Activated CD8-positive, alpha-beta memory T cell treated with anti-CD3 and anti-CD28 coated beads, Interleukin-2, amount 10 ng/mL, durations not matched to agents 7 days and 5 days (primary cell): ENCODE measurements around the gene TIMM44. TPM values are rescaled to one million over a fixed set of nuclear protein-coding genes. Genes with fewer than 3 reads are reported as not detected.
"Not testable (repeated sequence)": the region's sequence is repeated elsewhere in the genome, so short reads cannot be mapped to it uniquely, and the experiment has no call there.

Experiments
- ATAC-seq: fragments of 150-1000 bp; cut with Tn5 transposase; one replicate; pipeline ENCODE4 v1.10.0; 2021; ENCODE audit warnings: moderate library complexity
- CTCF ChIA-PET: fragments of 350-600 bp; sonication (Branson Sonifier 250); formaldehyde crosslinking; loops from one replicate; lab custom pipeline; 2021; ENCODE audit warnings: antibody characterized with exemption; lab: Charles Lee
- DNase-seq: peaks from one replicate; pipeline ENCODE4 v3.0.0-alpha.2; 2020
- H3K27ac Mint-ChIP-seq: one replicate; pipeline ENCODE4 v1.8.0; 2021; ENCODE audit warnings: mild to moderate bottlenecking, mixed read lengths
- H3K27me3 Mint-ChIP-seq: one replicate; pipeline ENCODE4 v1.8.0; 2021; ENCODE audit warnings: mixed read lengths
- H3K36me3 Mint-ChIP-seq: one replicate; pipeline ENCODE4 v1.8.0; 2021; ENCODE audit warnings: mild to moderate bottlenecking, mixed read lengths
- H3K4me1 Mint-ChIP-seq: one replicate; pipeline ENCODE4 v1.8.0; 2021; ENCODE audit warnings: mixed read lengths
- H3K4me3 Mint-ChIP-seq: one replicate; pipeline ENCODE4 v1.8.0; 2021; ENCODE audit warnings: mild to moderate bottlenecking, moderate library complexity, mixed read lengths
- H3K9me3 Mint-ChIP-seq: one replicate; pipeline ENCODE4 v1.8.0; 2022; ENCODE audit warnings: low read depth, mixed read lengths
- total RNA-seq, 2 experiments: library from RNA; stranded (reverse); gene quantifications; one replicate each; pipeline ENCODE4 v1.2.3, GENCODE V29; 2021

TIMM44 gene
- total RNA-seq, 2 experiments from 2014 or later: 63.7 to 76.4 TPM

DNA sequence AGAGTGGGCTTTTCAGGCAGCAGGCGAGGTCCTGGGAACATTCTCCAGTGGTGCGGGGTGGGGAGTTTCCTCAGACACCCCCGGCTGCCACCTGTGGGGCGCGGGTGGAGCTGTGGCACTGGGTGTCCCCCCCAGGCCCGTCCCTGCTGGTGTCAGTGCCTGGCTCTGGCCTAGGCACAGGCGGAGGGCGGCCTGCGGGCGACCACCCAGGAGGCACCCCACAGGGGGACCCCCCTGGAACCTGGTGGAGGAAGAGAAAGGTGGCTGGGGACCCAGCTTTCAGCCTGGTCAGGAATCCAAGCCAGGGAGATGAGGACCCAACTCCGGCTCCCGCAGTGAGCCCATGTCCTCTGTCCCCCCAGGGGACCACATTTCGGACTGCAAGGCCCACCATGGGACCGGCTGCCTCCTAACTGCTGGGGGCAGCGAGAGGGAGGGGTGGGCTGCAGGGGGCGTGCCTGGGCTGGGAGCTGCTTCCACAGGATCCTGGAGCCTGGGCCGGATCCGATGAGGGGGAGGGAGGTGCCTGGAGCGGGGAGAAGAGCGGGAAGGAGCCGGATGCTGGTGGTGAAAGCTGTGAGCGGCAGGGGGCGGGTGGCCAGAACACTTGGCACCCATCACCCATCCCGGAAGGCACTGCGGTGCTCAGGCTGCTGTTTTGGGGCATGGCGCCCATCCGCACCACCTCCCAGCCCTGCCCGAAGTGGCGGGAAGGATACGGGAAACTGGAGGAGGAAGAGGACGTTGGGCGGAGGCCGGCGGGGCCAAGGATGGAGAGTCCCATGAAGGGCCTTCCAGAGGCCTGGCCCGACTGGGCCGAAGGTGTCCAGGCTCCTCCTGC is 12.0 kb downstream of the TIMM44 start:
- Mint-ChIP-seq H3K27me3 (no peaks in the 10 kb centered on the region), H3K4me1 (peaks cover 4% of the 10 kb centered on the region), H3K36me3 (peaks cover 9% of the 10 kb centered on the region), H3K27ac (no peak overlapping the region), H3K9me3 (no peaks in the 10 kb centered on the region), H3K4me3 (no peak overlapping the region)
- ATAC-seq (no peak), DNase-seq (no peak)
- CTCF ChIA-PET: interaction anchor here (2.3 to 3.7 kb wide), 4 partner anchors 11 to 71 kb away, joined by 8 to 40 read pairs (median 11); partner anchors contain the start of genes MAP2K7, SNAPC2 and TIMM44

DNA sequence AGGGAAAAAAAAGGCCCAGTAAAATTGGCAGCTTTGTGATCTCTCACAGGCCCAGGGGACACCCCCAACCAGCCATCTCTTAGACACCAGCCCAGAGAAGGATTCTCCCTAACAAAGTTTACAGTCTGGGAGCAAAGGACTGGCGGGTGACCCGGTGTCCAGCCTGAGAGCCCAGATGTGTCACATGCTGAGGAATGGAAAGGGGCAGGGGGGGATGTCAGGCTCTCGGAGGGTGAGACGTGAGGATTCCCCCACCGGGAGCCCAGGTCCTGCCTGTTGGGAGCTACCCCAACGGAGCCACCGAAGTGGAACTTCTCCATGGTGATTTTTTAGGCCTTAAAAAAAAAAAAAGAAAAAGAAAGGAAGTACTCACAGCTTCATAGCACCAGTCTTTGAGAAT is 12.7 kb downstream of the TIMM44 start:
- Mint-ChIP-seq H3K4me3 (no peak overlapping the region), H3K27ac (no peak overlapping the region), H3K9me3 (no peaks in the 10 kb centered on the region), H3K4me1 (peaks cover 7% of the 10 kb centered on the region), H3K36me3 (peaks cover 9% of the 10 kb centered on the region), H3K27me3 (no peaks in the 10 kb centered on the region)
- ATAC-seq (no peak), DNase-seq (no peak)
- CTCF ChIA-PET: interaction anchor here (2.3 to 3.7 kb wide), 4 partner anchors 10 to 72 kb away, joined by 8 to 40 read pairs (median 11); partner anchors contain the start of genes MAP2K7, SNAPC2 and TIMM44

DNA sequence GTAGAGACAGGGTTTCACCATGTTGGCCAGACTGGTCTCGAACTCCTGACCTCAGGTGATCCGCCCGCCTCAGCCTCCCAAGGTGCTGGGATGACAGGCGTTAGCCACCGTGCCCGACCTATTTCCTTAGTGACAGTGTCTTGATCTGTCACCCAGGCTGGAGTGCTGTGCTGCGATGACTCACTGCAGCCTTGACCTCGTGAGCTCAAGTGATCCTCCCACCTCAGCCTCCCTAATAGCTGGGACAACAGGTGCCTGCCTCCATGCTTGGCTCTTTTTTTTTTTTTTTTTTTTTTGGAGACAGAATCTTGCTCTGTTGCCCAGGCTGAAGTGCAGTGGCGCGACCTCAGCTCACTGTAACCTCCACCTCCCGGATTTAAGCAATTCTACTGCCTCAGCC is 13.4 kb downstream of the TIMM44 start:
- not testable (repeated sequence) for DNase-seq, H3K36me3 Mint-ChIP-seq, H3K27ac Mint-ChIP-seq, ATAC-seq, H3K9me3 Mint-ChIP-seq, H3K4me1 Mint-ChIP-seq, H3K4me3 Mint-ChIP-seq, H3K27me3 Mint-ChIP-seq
- CTCF ChIA-PET: interaction anchor here (2.3 to 3.7 kb wide), 4 partner anchors 10 to 73 kb away, joined by 8 to 40 read pairs (median 11); partner anchors contain the start of genes MAP2K7, SNAPC2 and TIMM44

DNA sequence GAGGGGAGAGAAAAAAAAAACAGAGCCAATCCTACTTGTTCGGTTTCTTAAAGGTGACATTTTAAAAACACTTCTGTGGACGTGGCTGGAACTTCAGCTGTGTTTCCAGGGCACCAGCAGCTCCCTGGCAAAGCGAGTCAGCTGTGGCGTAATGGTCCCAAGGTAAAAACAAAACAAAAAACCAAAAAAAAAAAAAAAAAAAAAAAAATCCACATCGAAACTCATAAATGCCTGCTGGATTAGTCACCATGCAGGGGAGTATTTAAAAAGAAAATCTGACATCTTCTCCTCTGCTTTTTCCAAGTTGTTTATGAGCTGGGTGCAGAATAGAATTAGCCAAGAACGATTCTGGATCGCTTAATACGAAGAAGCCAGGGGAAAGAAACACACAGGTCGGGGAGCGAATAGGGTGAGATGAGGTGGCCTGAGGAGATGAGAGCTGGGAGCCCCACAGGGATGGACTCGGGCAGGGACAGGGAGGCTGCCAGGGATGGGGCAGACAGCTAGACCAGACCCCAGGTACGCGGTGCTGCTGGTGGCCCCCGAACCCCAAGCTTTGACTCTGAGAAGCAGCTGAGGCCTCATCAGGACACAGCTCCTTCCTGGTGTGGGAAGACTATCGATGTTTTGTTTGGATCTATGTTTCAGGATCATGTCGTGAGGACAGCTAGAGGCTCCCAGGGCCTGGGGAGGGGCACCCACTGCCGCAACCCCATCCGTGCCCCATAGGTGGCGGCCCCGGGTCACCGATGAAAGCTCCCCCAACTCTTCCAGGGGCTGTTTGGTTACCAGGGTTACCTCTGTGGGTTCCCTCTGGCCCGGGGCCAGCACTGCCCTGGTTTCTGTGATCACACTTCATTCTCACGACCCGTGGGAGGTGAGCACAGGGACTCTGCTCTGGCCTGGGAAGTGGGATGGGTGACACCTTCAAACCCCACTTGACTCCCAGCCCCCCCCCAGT is 14.4 kb downstream of the TIMM44 start:
- ATAC-seq: peak; percentile 38
- H3K9me3 Mint-ChIP-seq: no peaks in the 10 kb centered on the region
- no peaks in the 10 kb centered on the region for H3K27me3 Mint-ChIP-seq
- CTCF ChIA-PET: interaction anchor here (0.6 to 3.7 kb wide), 10 partner anchors 9 to 123 kb away, joined by 3 to 40 read pairs (median 6); partner anchors contain the start of genes CCL25, MAP2K7, SNAPC2 and TIMM44
- H3K4me3 Mint-ChIP-seq: no peak overlapping the region
- H3K27ac Mint-ChIP-seq: peak overlapping the region; percentile 39
- DNase-seq: peak; percentile 75
- peaks cover 9% of the 10 kb centered on the region for H3K4me1 Mint-ChIP-seq
- peaks cover 3% of the 10 kb centered on the region for H3K36me3 Mint-ChIP-seq

DNA sequence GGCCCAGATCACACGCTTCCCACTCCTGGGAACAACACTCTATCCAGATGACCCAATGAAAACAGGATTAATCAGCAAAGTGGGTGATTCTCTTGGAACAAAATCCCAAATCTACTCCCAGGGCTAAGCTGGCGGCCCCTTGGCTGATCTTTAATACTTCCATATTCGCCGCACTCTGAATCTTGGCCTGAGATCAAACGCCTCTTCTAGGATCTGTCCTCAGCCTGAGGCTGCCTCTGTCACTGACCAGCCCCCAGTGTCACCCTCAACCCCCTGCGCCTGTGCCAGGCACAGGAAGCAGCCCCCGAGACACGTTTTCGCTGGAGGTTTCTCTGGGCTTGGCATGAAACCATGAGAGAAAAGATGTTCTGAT is 15.1 kb downstream of the TIMM44 start:
- Mint-ChIP-seq H3K4me3 (no peak overlapping the region), H3K4me1 (peaks cover 9% of the 10 kb centered on the region), H3K9me3 (no peaks in the 10 kb centered on the region), H3K36me3 (no peaks in the 10 kb centered on the region), H3K27ac (no peak overlapping the region), H3K27me3 (no peaks in the 10 kb centered on the region)
- ATAC-seq: no peak
- CTCF ChIA-PET: interaction anchor here (0.6 to 3.7 kb wide), 8 partner anchors 8 to 74 kb away, joined by 3 to 40 read pairs (median 6); partner anchors contain the start of genes SNAPC2 and TIMM44
- no peak for DNase-seq

DNA sequence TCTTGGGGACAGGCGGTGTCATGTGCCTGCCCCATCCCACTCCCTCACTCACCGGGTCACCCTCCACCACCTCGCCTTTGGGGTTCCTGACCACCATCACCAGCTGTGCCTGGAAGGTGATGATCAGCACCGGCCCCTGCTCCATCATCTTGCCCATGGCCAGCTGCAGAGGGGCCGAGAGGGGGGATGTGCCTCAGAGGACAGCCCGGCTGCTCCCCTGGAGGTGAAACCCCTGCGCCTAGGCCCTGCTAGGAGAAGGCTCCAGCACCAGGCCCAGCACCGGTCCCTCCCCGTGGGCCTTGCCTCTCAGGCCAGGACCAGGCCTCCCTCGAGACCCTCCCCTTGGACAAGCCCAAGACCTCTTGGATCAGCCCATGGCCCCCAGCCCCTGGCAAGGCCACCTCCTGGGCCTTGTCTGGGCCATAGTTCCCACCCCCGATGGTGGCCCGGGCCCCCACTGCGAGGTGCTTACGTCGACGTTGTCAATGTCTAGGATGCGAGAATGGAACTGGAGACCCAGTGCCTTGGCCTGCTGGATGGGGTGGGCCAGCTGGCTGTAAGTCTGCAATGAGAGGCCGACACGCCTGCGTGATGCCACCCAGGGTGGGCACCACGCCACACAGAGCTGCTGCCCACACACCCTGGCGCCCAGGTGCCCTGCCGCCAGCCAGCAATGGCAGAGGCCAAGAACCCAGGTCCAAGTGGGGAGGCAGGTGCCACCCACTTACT is 15.7 kb downstream of the TIMM44 start:
- ATAC-seq (no peak), DNase-seq (no peak)
- no peaks in the 10 kb centered on the region for H3K9me3 Mint-ChIP-seq
- H3K36me3 Mint-ChIP-seq: no peaks in the 10 kb centered on the region
- no peaks in the 10 kb centered on the region for H3K27me3 Mint-ChIP-seq
- H3K4me1 Mint-ChIP-seq: peaks cover 9% of the 10 kb centered on the region
- H3K4me3 Mint-ChIP-seq: no peak overlapping the region
- H3K27ac Mint-ChIP-seq: no peak overlapping the region
- CTCF ChIA-PET: interaction anchor here (0.9 to 3.7 kb wide), 3 partner anchors 17 to 75 kb away, joined by 3 to 40 read pairs (median 11); partner anchors contain the start of gene TIMM44

DNA sequence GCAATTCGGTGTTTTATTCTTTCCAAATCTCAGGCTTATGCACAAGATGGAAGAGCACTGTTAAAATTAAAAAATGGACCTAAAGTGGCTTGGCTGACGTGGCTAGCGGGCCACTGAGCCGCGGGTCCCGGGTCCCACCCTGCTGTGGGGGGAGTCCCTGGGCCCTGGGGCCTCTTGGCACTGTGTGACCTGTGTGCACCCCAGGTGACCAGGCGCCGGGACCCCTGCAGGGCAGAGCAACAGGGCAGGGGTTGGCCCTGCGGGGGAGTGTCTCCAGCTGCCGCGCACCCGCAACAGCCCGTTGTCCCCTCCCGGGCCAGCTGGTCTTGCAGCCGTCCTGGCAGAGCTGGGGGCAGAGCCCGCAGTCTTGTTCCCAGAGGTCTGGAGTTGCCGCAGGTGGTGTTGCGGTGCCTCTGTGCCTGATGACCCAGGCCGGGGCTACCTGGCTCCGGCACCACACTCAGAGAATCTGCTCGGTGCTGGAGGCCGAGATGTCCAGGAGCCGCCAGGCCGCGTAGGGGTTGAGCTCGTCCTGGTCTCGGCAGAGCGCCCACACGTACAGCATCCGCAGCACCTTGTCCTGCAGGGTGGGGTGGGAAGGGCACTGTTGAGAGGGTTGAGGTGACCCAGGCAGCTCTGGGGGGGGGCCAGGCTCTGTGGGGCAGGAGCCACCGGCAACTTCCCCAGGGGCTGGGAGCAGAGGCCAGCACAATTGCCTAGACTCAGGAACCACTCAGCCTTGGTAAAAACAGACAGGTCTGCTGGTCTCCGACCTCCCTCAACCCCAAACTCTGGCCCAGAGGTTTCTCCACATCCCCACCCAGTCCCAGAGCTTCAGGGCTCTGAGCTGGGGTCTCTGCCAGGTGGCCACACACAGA is 16.5 kb downstream of the TIMM44 start:
- Mint-ChIP-seq H3K4me3 (no peak overlapping the region), H3K27ac (no peak overlapping the region), H3K27me3 (no peaks in the 10 kb centered on the region), H3K36me3 (peaks cover 4% of the 10 kb centered on the region), H3K4me1 (peaks cover 12% of the 10 kb centered on the region), H3K9me3 (no peaks in the 10 kb centered on the region)
- no peak for DNase-seq
- ATAC-seq: no peak
- CTCF ChIA-PET: interaction anchor here (0.9 to 1.1 kb wide), 4 partner anchors 17 to 74 kb away, joined by 3 to 4 read pairs (median 3); partner anchors contain the start of genes MAP2K7 and TIMM44

DNA sequence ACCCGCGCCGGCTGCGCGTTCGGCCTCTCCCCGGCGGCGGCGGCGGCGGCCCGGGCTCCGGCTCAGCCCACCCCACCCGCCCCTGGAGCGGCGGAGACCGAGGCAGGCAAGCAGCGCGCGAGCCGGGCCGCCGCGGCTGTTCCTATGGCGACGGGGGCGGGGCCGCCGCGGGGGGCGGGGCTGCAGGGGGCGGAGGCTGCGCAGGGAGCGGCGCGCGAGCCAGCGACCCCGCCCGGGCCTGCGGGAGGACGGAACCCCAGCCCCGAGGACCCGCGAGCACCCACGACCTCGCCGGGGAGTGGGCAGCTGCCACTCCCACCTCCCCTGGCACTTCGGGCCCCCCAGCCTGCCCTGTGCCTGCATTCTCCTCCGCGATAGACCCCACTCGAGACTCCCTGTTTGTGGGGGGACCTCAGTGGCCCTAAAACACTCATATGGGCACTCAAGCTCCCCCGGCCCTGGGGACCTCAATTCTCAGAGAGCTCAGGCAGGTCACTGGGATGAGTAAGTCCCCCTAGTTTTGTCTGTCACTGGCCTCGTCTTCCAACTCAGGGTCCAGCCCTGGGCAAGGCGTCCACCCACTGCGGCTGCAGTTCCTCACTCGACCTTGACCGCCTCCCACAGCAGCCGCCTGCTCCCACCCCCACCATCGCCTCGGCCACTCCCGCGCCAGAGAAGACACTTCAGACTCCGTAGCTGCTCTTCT is 17.3 kb downstream of the TIMM44 start, which contains the start of gene CTXN1:
Gene CTXN1, minus strand, starts transcription at position 115 of the 706 bp plus-strand sequence. CDS start 597 bp downstream, outside the sequence.
- DNase-seq (peak; percentile 74), ATAC-seq (peak; percentile 49)
- CTCF ChIA-PET: interaction anchor here (1.0 to 1.1 kb wide), 3 partner anchors 18 to 74 kb away, joined by 3 to 4 read pairs (median 3); partner anchors contain the start of genes MAP2K7 and TIMM44
- Mint-ChIP-seq H3K27ac (no peak within 1 kb of the TSS), H3K4me1 (peaks cover 18% of the 10 kb centered on the region), H3K9me3 (no peaks in the 10 kb centered on the region), H3K36me3 (peaks cover 4% of the 10 kb centered on the region), H3K27me3 (no peaks in the 10 kb centered on the region), H3K4me3 (peak within 1 kb of the TSS; percentile 68)

DNA sequence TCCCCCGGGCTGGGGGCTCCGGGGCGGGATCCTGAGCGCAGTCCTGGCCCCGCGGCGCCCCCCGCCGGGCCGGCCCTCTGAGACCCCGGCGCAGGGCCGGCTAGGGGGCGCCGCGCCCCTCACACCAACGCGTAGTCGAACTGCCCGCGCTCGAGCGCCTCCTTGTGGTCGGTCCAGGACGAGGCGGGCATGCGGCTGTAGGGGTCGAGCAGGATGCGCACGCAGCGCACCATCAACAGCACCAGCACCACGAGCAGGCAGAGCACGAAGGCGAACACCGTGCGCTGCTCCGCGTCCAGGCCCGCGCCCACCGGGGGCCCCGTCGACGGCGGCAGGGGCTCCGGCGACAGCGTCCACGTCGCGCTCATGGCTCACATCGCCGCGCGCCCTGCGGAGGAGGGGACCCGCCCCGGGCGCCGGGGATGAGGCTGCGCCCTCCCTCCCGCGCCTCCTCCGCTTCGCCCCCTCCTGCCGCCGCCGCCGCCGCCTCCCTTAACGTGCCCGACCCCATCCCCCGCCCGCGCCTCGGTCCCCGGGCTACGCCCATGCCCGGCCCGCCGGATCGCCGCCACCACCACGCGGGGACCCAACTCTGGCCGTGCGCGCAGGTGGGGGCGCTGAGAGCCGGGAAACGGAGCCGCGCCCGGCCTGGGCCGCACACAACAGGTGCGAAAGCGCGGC is 18.2 kb downstream of the TIMM44 start:
- Mint-ChIP-seq H3K36me3 (peaks cover 4% of the 10 kb centered on the region), H3K4me3 (peak overlapping the region; percentile 68), H3K4me1 (peaks cover 20% of the 10 kb centered on the region), H3K27ac (no peak overlapping the region), H3K9me3 (no peaks in the 10 kb centered on the region), H3K27me3 (no peaks in the 10 kb centered on the region)
- CTCF ChIA-PET: no interaction called here
- DNase-seq: peak; percentile 87
- peak; percentile 34 for ATAC-seq

DNA sequence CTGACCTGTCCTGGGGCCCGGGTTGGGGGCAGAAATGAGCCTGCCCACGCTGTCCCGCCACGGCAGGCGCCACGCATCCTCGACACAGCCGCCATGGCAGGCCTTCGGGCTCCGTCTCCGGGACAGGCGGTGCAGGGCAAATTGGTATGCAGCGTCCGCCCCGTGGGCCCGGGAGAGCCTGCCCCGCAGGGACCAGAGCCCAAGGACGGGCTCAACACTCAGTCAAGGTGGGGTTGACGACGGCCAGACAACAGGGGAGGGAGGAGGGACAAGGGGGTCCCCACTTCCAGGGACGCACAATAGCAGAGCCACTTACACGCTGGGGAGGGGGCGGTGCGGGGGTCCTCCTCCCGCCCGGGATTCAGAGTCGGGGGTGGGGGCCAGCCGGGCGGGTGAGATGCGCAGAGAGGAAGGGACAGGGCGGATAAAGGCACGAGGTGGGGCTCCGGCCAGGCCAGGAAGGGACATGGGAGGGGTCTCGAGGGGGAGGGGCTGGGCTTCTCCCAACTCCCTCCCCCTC is 18.8 kb downstream of the TIMM44 start:
- Mint-ChIP-seq H3K36me3 (peaks cover 4% of the 10 kb centered on the region), H3K27me3 (no peaks in the 10 kb centered on the region), H3K4me1 (peaks cover 24% of the 10 kb centered on the region), H3K9me3 (no peaks in the 10 kb centered on the region), H3K4me3 (no peak overlapping the region), H3K27ac (no peak overlapping the region)
- ATAC-seq: no peak
- no peak for DNase-seq
- CTCF ChIA-PET: interaction anchor here (7.6 kb wide), 1 partner anchor 18 kb away, joined by 75 read pairs; the partner anchor contains the start of gene TIMM44
